Endothelial cell of umbilical vein (primary cell): Measurements from ENCODE around the gene MBIP. TPM values are rescaled to one million over a fixed set of nuclear protein-coding genes. Genes with fewer than 3 reads are reported as not detected.
A peak's percentile ranks its signal among the peaks of the same experiment; 100 is the strongest.

Experiments used
- BruUV-seq: library from RNA; stranded (reverse); fragments of 400-500 nt; replicated peaks from 2 replicates; lab custom pipeline; 2021; lab: Mats Ljungman, UMichigan
- CTCF ChIA-PET: fragments of 300-600, 350-600 bp; sonication (Branson Sonifier 250); formaldehyde crosslinking; loops from one replicate; lab custom pipeline; 2021; ENCODE audit warnings: antibody characterized with exemption, inconsistent platforms; lab: Charles Lee
- POLR2A ChIA-PET: fragments of 300-600, 350-600 bp; sonication (Branson Sonifier 250); formaldehyde crosslinking; loops from one replicate; lab custom pipeline; 2021; ENCODE audit warnings: antibody characterized with exemption, inconsistent platforms; lab: Charles Lee
- DNase-seq: peaks from one replicate; pipeline ENCODE4 v3.0.0-alpha.2; 2011; ENCODE audit warnings: low read depth, low spot score
- FAIRE-seq: peaks from 2 replicates; lab custom pipeline; 2011; peaks lifted over from hg19 to GRCh38; lab: Jason Lieb, UNC
- H2AFZ ChIP-seq: 2 replicates; pipeline ENCODE4 v1.6.0; 2012; ENCODE audit warnings: low read depth, low read length, control low read depth, inconsistent platforms
- H3K27ac ChIP-seq: 2 replicates; pipeline ENCODE4 v1.5.1; 2011; ENCODE audit warnings: low read depth, mild to moderate bottlenecking, control low read depth, low read length, moderate library complexity; ENCODE audit not compliant: insufficient read depth
- H3K27me3 ChIP-seq, 2 experiments: 2 replicates each; pipeline versions ENCODE4 v1.6.0 to v1.6.1; 2011; ENCODE audit warnings: low read length in 2 of 2, mixed read lengths in 1 of 2; ENCODE audit not compliant: control insufficient read depth in 2 of 2, insufficient read depth in 2 of 2
- H3K36me3 ChIP-seq, 2 experiments: 2 replicates in 1 of 2; 3 replicates in 1 of 2; pipeline ENCODE4 v1.5.1; 2011; ENCODE audit warnings: low read length in 2 of 2, mild to moderate bottlenecking in 1 of 2, moderate library complexity in 1 of 2; ENCODE audit not compliant: control insufficient read depth in 2 of 2, insufficient read depth in 2 of 2; ENCODE audit errors: extremely low read depth in 1 of 2
- H3K4me1 ChIP-seq: 3 replicates; pipeline ENCODE4 v1.5.1; 2011; ENCODE audit warnings: mild to moderate bottlenecking, low read length; ENCODE audit not compliant: control insufficient read depth, insufficient read depth; ENCODE audit errors: extremely low read depth
- H3K4me2 ChIP-seq: 2 replicates; pipeline ENCODE4 v1.6.1; 2011; ENCODE audit warnings: low read length, control low read depth, mixed read lengths; ENCODE audit not compliant: insufficient read depth
- H3K4me3 ChIP-seq, 3 experiments: fragments of 200-600 bp in 1 of 3; sonication (generic), shearing (Covaris generic) in 1 of 3; replicated peaks in 1 of 3; 2 replicates each; pipeline ENCODE4 v1.5.1; 2011 to 2016; ENCODE audit warnings: control low read depth in 3 of 3, low read length in 3 of 3, mild to moderate bottlenecking in 2 of 3, inconsistent platforms in 1 of 3, low read depth in 1 of 3, moderate library complexity in 1 of 3; ENCODE audit not compliant: insufficient read depth in 1 of 3
- H3K79me2 ChIP-seq: 2 replicates; pipeline ENCODE4 v1.6.0; 2012; ENCODE audit warnings: low read length, inconsistent platforms; ENCODE audit not compliant: control insufficient read depth, insufficient read depth
- H3K9ac ChIP-seq: replicated peaks from 2 replicates; pipeline ENCODE3; 2011; ENCODE audit warnings: low read length, control low read depth; ENCODE audit not compliant: insufficient read depth; ENCODE audit errors: extremely low read depth
- H3K9me1 ChIP-seq: replicated peaks from 3 replicates; pipeline ENCODE4 v1.6.0; 2011; ENCODE audit warnings: mild to moderate bottlenecking, low read length; ENCODE audit not compliant: control insufficient read depth, insufficient read depth; ENCODE audit errors: extremely low read depth
- H3K9me3 ChIP-seq: replicated peaks from 2 replicates; pipeline ENCODE4 v1.5.1; 2012; ENCODE audit warnings: low read length, inconsistent platforms; ENCODE audit not compliant: control insufficient read depth, insufficient read depth
- H4K20me1 ChIP-seq: replicated peaks from 2 replicates; pipeline ENCODE3; 2011; ENCODE audit warnings: mild to moderate bottlenecking, low read length; ENCODE audit not compliant: control insufficient read depth, insufficient read depth; ENCODE audit errors: extremely low read depth
- EZH2 ChIP-seq: IDR thresholded peaks from 2 replicates; pipeline ENCODE4 v1.6.1; 2012; ENCODE audit warnings: borderline replicate concordance, low read depth, mild to moderate bottlenecking, moderate library complexity, low read length, inconsistent platforms; ENCODE audit not compliant: severe bottlenecking
- FOS ChIP-seq: IDR thresholded peaks from 2 replicates; pipeline ENCODE4 v1.6.1; 2011; ENCODE audit warnings: mild to moderate bottlenecking, low read length, moderate library complexity, borderline replicate concordance; ENCODE audit not compliant: insufficient read depth
- MYC ChIP-seq: IDR thresholded peaks from one replicate; pipeline ENCODE4 v1.6.1; 2011; ENCODE audit warnings: mild to moderate bottlenecking, low read depth, low read length
- POLR2A ChIP-seq: IDR thresholded peaks from 2 replicates; pipeline ENCODE4 v1.6.1; 2012; ENCODE audit warnings: low read depth, mild to moderate bottlenecking, control low read depth, low read length
- dilution Hi-C: fragments of 300-500 bp; cut with MboI; formaldehyde crosslinking; loops from one replicate; pipeline ENCODE4 v1.15.0; 2019; ENCODE audit warnings: low sequenced_read_pairs; ENCODE audit not compliant: extremely low pct_ligation_motif_present
- intact Hi-C: fragments of 100-400 bp; cut with micrococcal nuclease; formaldehyde crosslinking; loops from one replicate; pipeline ENCODE4 v1.10.0; 2022
- polyA plus RNA-seq, 4 experiments: library from polyadenylated mRNA; depleted of rRNA in 3 of 4; stranded (reverse) in 3 of 4; unstranded in 1 of 4; fragments of >200 nt; gene quantifications; 2 replicates each; pipeline versions ENCODE4 v1.2.1 to v1.2.3, GENCODE V29; 2011 to 2012; ENCODE audit warnings: missing spikeins in 1 of 4
- total RNA-seq: library from RNA; stranded (reverse); gene quantifications from 2 replicates; pipeline ENCODE4 v1.2.3, GENCODE V29; 2021

MBIP gene
- total and polyA plus RNA-seq, 2 donors (not counting 3 experiments of a cell fraction or from before 2014, with no cell fraction given), result 8.8 to 14.5 TPM

DNA sequence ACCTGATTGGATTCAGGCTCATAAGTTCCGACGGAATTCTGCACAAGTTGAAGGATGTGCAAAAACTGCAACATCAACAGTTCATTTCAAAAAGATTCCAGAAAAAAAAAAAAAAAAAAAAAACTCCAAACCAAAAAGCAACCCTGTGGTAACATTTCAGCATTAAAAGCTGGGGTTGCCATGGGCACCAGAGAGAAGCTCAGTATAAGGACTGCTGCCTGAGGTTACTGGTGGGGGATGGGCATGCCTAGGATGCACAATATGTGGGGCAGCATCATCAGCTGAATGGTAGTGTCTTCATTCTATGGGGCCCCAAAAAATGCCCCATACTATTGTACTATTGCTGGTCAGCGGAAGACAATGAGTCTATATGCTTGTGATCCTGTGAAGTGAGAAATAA, 44.7 kb downstream of the MBIP start:
- dilution Hi-C loops (no loop called here), intact Hi-C loops (no loop called here)
- H3K9me1 ChIP-seq, result no peaks in the 10 kb centered on the region
- H3K9ac ChIP-seq, result no peak overlapping the region
- DNase-seq (no peak), FAIRE-seq (no peak)
- peaks cover 26 to 51% of the 10 kb centered on the region in 2 experiments for H3K27me3 ChIP-seq
- H3K4me2 ChIP-seq, result no peak overlapping the region
- no peaks in the 10 kb centered on the region for H3K4me1 ChIP-seq
- H3K27ac ChIP-seq, result no peak overlapping the region
- no peaks in the 10 kb centered on the region for H4K20me1 ChIP-seq
- POLR2A ChIA-PET, result no interaction called here
- CTCF ChIA-PET, result no interaction called here
- no peak overlapping the region for H2AFZ ChIP-seq
- H3K4me3 ChIP-seq, result no peak overlapping the region
- no TSS peak for BruUV-seq
- no peaks in the 10 kb centered on the region for H3K36me3 ChIP-seq
- TF ChIP-seq POLR2A (no peak), MYC (no peak)
- H3K9me3 ChIP-seq, result no peaks in the 10 kb centered on the region
- H3K79me2 ChIP-seq, result no peaks in the 10 kb centered on the region

DNA sequence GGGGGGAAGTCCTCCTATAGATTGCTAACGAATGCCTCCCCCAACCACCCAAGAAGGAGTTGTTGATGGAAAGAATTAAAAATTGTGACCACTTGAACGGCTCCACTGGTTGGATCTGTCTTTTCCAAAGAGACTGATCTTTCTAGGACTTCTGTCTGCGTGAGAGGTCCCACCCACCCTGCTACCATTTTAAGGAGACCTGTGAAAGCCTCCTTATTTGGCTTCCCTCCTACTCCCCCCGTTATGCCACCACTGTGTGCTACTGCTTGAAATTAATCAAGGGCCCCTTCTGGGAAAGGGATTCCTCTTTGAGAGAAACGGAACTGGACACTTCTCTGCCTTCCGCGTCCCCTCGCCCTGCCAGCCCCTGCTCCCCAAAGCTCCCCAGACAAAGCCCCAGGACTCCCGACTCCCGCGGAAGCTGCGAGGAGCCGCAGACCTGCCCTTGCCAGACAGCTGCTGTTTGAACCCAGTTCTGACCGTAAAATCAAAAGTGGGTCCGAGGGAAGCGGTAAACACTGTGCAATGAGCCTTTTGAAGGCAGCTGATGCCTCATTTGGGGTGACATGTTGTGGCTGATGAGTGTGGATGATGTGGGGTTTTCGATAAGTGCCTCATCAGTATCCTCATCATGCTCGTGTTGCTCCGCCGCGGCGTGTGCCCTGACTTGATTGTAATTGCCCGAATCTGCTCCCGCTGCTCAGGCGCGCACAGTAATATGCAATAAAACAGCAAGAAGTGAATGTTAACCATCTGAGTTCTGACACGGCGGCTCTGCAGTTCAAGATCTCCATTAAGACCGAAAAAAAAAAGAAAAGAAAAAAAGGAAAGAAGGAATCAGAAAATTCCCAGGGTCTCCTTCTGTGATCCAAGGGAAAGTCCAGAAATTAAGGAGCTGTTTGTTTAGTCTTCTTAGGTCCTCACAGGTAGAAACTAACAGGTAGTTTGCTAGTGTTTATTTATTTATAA, 48.2 kb downstream of the MBIP start:
- no peaks in the 10 kb centered on the region for H3K9me1 ChIP-seq

More for the DNA sequence above, 48.2 kb downstream of the MBIP start:
- no peaks in the 10 kb centered on the region for H3K79me2 ChIP-seq
- DNase-seq (peak; percentile 5), FAIRE-seq (no peak)
- H3K27ac ChIP-seq, result no peak overlapping the region
- peak overlapping the region; percentile 8 for H2AFZ ChIP-seq
- no peak overlapping the region for H3K4me3 ChIP-seq
- no peaks in the 10 kb centered on the region for H3K36me3 ChIP-seq
- POLR2A ChIA-PET, result no interaction called here
- peaks cover 28 to 54% of the 10 kb centered on the region in 2 experiments for H3K27me3 ChIP-seq
- H3K4me2 ChIP-seq, result peak overlapping the region; percentile 5
- TF ChIP-seq FOS, result no peak
- TF ChIP-seq EZH2, result peak; percentile 51
- CTCF ChIA-PET, result interaction anchor here (1.2 to 1.5 kb wide), 2 partner anchors 10 to 101 kb away, joined by 3 read pairs; no protein-coding TSS in a partner anchor
- no peaks in the 10 kb centered on the region for H3K4me1 ChIP-seq
- no peaks in the 10 kb centered on the region for H3K9me3 ChIP-seq
- no peaks in the 10 kb centered on the region for H4K20me1 ChIP-seq
- dilution Hi-C loops, result no loop called here
- BruUV-seq, result no TSS peak
- intact Hi-C loops, result no loop called here
- no peak overlapping the region for H3K9ac ChIP-seq
